GM18861 (cell line): ENCODE data around the gene RTL3.
"Not testable (repeated sequence)": the region's sequence is repeated elsewhere in the genome, so short reads cannot be mapped to it uniquely, and the experiment has no call there.

Source experiments
- ATAC-seq: cut with Tn5 transposase; IDR thresholded peaks from one replicate; pipeline ENCODE4 v1.9.1; 2021; ENCODE audit not compliant: unreplicated experiment

RTL3 gene

GRCh38 chrX:78658845-78659744 lies at the start of gene RTL3:
Gene RTL3, minus strand, starts transcription at chrX:78659328. Its CDS starts 908 bp downstream, at chrX:78658420.
- ATAC-seq = no peak

- no peak for ATAC-seq
Observed at GRCh38 chrX:78708816-78709215, 49.7 kb upstream of the RTL3 start.

- no peak for ATAC-seq
Observed at GRCh38 chrX:78708262-78708661, 49.1 kb upstream of the RTL3 start.

GRCh38 chrX:78706071-78706470 lies 46.9 kb upstream of the RTL3 start:
- ATAC-seq = no peak

- ATAC-seq = no peak
Observed at GRCh38 chrX:78693536-78693935, 34.4 kb upstream of the RTL3 start.

- no peak for ATAC-seq
Observed at GRCh38 chrX:78693012-78693411, 33.9 kb upstream of the RTL3 start.

- peak; percentile 91 for ATAC-seq
Observed at GRCh38 chrX:78687586-78687985, 28.5 kb upstream of the RTL3 start.

- ATAC-seq = no peak
Observed at GRCh38 chrX:78673246-78673645, 14.1 kb upstream of the RTL3 start.

- ATAC-seq = no peak
Observed at GRCh38 chrX:78665342-78665741, 6.2 kb upstream of the RTL3 start.

- no peak for ATAC-seq
Observed at GRCh38 chrX:78661836-78662235, 2.7 kb upstream of the RTL3 start.

- no peak for ATAC-seq
Observed at GRCh38 chrX:78659955-78660354, 827 bp upstream of the RTL3 start.

GRCh38 chrX:78658414-78658813 lies 714 bp downstream of the RTL3 start:
- no peak for ATAC-seq

GRCh38 chrX:78655642-78656041 lies 3.5 kb downstream of the RTL3 start:
- no peak for ATAC-seq

GRCh38 chrX:78653118-78653822 lies 5.9 kb downstream of the RTL3 start:
- ATAC-seq = peak; percentile 45

GRCh38 chrX:78650906-78651437 lies 8.2 kb downstream of the RTL3 start:
- peak; percentile 86 for ATAC-seq

- no peak for ATAC-seq
Observed at GRCh38 chrX:78643874-78644273, 15.3 kb downstream of the RTL3 start.

- no peak for ATAC-seq
Observed at GRCh38 chrX:78643096-78643495, 16.0 kb downstream of the RTL3 start.

- ATAC-seq = not testable (repeated sequence)
Observed at GRCh38 chrX:78636096-78636495, 23.0 kb downstream of the RTL3 start.

- ATAC-seq = no peak
Observed at GRCh38 chrX:78624962-78625909, 33.9 kb downstream of the RTL3 start.

- ATAC-seq = no peak
Observed at GRCh38 chrX:78624426-78624825, 34.7 kb downstream of the RTL3 start.

- ATAC-seq = no peak
Observed at GRCh38 chrX:78622831-78623230, 36.3 kb downstream of the RTL3 start.
